ENCODE measurements around the gene SFMBT1. TPM values are rescaled to one million over a fixed set of nuclear protein-coding genes. Genes with fewer than 3 reads are reported as not detected.

SFMBT1 gene
- polyA plus RNA-seq, 1 of the 3 experiments (the other 2 are of a cell fraction): 0.72 TPM

- Histone ChIP-seq H3K36me3 (replicated peaks in 1 of 2; ENCODE audit: control insufficient read depth in 1 of 2, insufficient read depth in 2 of 2, low read length in 1 of 2) (no peaks in the 10 kb centered on the region), H3K9ac (no peak overlapping the region), H3K27me3 (ENCODE audit: insufficient read depth) (no peaks in the 10 kb centered on the region), H3K4me3 (ENCODE audit: low read depth in 2 of 2, low read length in 1 of 2) (no peak overlapping the region; a peak in 1 of 4 replicates), H3K9me2 (no peaks in the 10 kb centered on the region), H4K20me1 (ENCODE audit: insufficient read depth) (no peaks in the 10 kb centered on the region), H3K79me2 (ENCODE audit: insufficient read depth) (no peaks in the 10 kb centered on the region), H2AFZ (ENCODE audit: low read depth) (0 out of 2 replicates have a peak overlapping the region, but pooled peaks have one; percentile 61), H3K4me2 (no peak overlapping the region), H3K9me3 (no peaks in the 10 kb centered on the region), H3F3A (replicated peaks; ENCODE audit: insufficient read depth) (no peaks in the 10 kb centered on the region), H3K4me1 (ENCODE audit: control insufficient read depth in 1 of 2, insufficient read depth in 2 of 2, low read depth in 1 of 2, low read length in 1 of 2) (peaks cover 0 to 2% of the 10 kb centered on the region in 2 experiments; a peak in 2 of 4 replicates), H3K27ac (ENCODE audit: low read depth in 2 of 2, low read length in 1 of 2) (peak overlapping the region in 1 of 2 experiments; percentile 11; a peak in 1 of 4 replicates)
- 20% methylated on average over 8 of the region's 8 CpGs for WGBS (ENCODE audit: low lambda C conversion rate)
- peak; percentile 77 for DNase-seq
- POLR2A ChIA-PET: no interaction called here
- CTCF ChIA-PET: interaction anchor here (0.6 to 2.6 kb wide), 35 partner anchors 9 to 235 kb away, joined by 3 to 16 read pairs (median 4); partner anchors contain the start of gene STIMATE
- TF ChIP-seq RFX5 (IDR thresholded peaks at IDR 0.05; ENCODE audit: low read length): 0 out of 2 replicates have a peak, but pooled peaks have one; percentile 30
- no peak for TF ChIP-seq ELF1 (IDR thresholded peaks at IDR 0.05)
- TF ChIP-seq TEAD4 (IDR thresholded peaks at IDR 0.05; ENCODE audit: borderline replicate concordance, insufficient read depth): no peak
- no peak for TF ChIP-seq GABPA (IDR thresholded peaks at IDR 0.05; ENCODE audit: low read depth)
- no peak for TF ChIP-seq IRF3 (IDR thresholded peaks at IDR 0.05; ENCODE audit: low read depth, low read length)
- TF ChIP-seq RXRA (IDR thresholded peaks at IDR 0.05; ENCODE audit: borderline replicate concordance, low read depth): no peak
- TF ChIP-seq, protein P1, sequence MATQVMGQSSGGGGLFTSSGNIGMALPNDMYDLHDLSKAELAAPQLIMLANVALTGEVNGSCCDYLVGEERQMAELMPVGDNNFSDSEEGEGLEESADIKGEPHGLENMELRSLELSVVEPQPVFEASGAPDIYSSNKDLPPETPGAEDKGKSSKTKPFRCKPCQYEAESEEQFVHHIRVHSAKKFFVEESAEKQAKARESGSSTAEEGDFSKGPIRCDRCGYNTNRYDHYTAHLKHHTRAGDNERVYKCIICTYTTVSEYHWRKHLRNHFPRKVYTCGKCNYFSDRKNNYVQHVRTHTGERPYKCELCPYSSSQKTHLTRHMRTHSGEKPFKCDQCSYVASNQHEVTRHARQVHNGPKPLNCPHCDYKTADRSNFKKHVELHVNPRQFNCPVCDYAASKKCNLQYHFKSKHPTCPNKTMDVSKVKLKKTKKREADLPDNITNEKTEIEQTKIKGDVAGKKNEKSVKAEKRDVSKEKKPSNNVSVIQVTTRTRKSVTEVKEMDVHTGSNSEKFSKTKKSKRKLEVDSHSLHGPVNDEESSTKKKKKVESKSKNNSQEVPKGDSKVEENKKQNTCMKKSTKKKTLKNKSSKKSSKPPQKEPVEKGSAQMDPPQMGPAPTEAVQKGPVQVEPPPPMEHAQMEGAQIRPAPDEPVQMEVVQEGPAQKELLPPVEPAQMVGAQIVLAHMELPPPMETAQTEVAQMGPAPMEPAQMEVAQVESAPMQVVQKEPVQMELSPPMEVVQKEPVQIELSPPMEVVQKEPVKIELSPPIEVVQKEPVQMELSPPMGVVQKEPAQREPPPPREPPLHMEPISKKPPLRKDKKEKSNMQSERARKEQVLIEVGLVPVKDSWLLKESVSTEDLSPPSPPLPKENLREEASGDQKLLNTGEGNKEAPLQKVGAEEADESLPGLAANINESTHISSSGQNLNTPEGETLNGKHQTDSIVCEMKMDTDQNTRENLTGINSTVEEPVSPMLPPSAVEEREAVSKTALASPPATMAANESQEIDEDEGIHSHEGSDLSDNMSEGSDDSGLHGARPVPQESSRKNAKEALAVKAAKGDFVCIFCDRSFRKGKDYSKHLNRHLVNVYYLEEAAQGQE (IDR thresholded peaks at IDR 0.05; ENCODE audit: low read depth, low read length): no peak
- no peak for TF ChIP-seq TAF1 (IDR thresholded peaks at IDR 0.05; ENCODE audit: borderline replicate concordance, low read depth, low read length)
- 0 out of 2 replicates have a peak, but pooled peaks have one; percentile 23 for TF ChIP-seq GATA2 (CRISPR knock-in tag; IDR thresholded peaks at IDR 0.05)
- TF ChIP-seq NFIC (IDR thresholded peaks at IDR 0.05; ENCODE audit: borderline replicate concordance): no peak
- TF ChIP-seq, protein P2, sequence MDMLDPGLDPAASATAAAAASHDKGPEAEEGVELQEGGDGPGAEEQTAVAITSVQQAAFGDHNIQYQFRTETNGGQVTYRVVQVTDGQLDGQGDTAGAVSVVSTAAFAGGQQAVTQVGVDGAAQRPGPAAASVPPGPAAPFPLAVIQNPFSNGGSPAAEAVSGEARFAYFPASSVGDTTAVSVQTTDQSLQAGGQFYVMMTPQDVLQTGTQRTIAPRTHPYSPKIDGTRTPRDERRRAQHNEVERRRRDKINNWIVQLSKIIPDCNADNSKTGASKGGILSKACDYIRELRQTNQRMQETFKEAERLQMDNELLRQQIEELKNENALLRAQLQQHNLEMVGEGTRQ (IDR thresholded peaks at IDR 0.05; ENCODE audit: borderline replicate concordance, low read depth, low read length): no peak
- TF ChIP-seq NRF1 (IDR thresholded peaks at IDR 0.05; ENCODE audit: low read depth, low read length): no peak
- TF ChIP-seq YY1 (IDR thresholded peaks at IDR 0.05; ENCODE audit: low read depth): no peak
- TF ChIP-seq SMC3 (IDR thresholded peaks at IDR 0.05; ENCODE audit: low read depth, low read length): peak; percentile 83
- no peak for TF ChIP-seq FOXJ3 (CRISPR knock-in tag; IDR thresholded peaks at IDR 0.05)
- TF ChIP-seq EZH2phosphoT487 (IDR thresholded peaks at IDR 0.05; ENCODE audit: borderline replicate concordance, low read depth): no peak
- TF ChIP-seq JUND (IDR thresholded peaks at IDR 0.05): no peak
- peak; percentile 75 for TF ChIP-seq RAD21 (IDR thresholded peaks at IDR 0.05; ENCODE audit: low read length)
- no peak for TF ChIP-seq PBX3 (IDR thresholded peaks at IDR 0.05)
- TF ChIP-seq CHD2 (IDR thresholded peaks at IDR 0.05; ENCODE audit: low read length, partially characterized antibody): no peak
- TF ChIP-seq MEF2A (IDR thresholded peaks at IDR 0.05; ENCODE audit: borderline replicate concordance, low read depth): no peak
- TF ChIP-seq, protein P3, sequence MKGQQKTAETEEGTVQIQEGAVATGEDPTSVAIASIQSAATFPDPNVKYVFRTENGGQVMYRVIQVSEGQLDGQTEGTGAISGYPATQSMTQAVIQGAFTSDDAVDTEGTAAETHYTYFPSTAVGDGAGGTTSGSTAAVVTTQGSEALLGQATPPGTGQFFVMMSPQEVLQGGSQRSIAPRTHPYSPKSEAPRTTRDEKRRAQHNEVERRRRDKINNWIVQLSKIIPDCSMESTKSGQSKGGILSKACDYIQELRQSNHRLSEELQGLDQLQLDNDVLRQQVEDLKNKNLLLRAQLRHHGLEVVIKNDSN (IDR thresholded peaks at IDR 0.05; ENCODE audit: borderline replicate concordance, low read depth): no peak
- TF ChIP-seq, protein P4, sequence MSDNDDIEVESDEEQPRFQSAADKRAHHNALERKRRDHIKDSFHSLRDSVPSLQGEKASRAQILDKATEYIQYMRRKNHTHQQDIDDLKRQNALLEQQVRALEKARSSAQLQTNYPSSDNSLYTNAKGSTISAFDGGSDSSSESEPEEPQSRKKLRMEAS (IDR thresholded peaks at IDR 0.05; ENCODE audit: low read depth): no peak
- no peak for TF ChIP-seq EP300 (IDR thresholded peaks at IDR 0.05; ENCODE audit: borderline replicate concordance in 1 of 2, low read depth in 1 of 2, low read length in 1 of 2)
- no peak for TF ChIP-seq FOXM1 (IDR thresholded peaks at IDR 0.05; ENCODE audit: low read depth)
Observed at GRCh38 chr3:52934630-52935530, 111.0 kb downstream of the SFMBT1 start.
